ENCODE results near the gene ISG20.

Gene ISG20

DNA sequence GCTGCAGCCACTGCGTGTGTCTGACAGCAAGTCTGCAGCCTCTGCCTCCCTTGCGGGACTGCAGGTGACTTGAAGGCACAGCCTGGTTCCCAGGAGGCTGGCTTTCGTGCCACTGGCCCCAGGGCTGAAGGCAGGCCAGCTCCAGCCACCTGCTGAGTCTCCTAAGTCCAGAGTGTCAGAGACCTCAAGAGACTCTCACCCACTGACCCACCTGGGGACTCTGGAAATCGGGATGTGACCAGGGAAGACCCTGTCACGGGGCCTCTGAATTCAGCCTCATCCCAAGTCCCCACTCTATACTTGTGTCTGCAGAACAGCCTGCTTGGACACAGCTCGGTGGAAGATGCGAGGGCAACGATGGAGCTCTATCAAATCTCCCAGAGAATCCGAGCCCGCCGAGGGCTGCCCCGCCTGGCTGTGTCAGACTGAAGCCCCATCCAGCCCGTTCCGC, 16.3 kb downstream of the ISG20 start:
- Histone ChIP-seq H3K4me3 (no peak overlapping the region), H3K27ac (no peak overlapping the region)
- TF ChIP-seq, protein P1, sequence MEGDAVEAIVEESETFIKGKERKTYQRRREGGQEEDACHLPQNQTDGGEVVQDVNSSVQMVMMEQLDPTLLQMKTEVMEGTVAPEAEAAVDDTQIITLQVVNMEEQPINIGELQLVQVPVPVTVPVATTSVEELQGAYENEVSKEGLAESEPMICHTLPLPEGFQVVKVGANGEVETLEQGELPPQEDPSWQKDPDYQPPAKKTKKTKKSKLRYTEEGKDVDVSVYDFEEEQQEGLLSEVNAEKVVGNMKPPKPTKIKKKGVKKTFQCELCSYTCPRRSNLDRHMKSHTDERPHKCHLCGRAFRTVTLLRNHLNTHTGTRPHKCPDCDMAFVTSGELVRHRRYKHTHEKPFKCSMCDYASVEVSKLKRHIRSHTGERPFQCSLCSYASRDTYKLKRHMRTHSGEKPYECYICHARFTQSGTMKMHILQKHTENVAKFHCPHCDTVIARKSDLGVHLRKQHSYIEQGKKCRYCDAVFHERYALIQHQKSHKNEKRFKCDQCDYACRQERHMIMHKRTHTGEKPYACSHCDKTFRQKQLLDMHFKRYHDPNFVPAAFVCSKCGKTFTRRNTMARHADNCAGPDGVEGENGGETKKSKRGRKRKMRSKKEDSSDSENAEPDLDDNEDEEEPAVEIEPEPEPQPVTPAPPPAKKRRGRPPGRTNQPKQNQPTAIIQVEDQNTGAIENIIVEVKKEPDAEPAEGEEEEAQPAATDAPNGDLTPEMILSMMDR (IDR thresholded peaks at IDR 0.05): no peak
- peak; percentile 67 for DNase-seq (ENCODE audit: low spot score)

DNA sequence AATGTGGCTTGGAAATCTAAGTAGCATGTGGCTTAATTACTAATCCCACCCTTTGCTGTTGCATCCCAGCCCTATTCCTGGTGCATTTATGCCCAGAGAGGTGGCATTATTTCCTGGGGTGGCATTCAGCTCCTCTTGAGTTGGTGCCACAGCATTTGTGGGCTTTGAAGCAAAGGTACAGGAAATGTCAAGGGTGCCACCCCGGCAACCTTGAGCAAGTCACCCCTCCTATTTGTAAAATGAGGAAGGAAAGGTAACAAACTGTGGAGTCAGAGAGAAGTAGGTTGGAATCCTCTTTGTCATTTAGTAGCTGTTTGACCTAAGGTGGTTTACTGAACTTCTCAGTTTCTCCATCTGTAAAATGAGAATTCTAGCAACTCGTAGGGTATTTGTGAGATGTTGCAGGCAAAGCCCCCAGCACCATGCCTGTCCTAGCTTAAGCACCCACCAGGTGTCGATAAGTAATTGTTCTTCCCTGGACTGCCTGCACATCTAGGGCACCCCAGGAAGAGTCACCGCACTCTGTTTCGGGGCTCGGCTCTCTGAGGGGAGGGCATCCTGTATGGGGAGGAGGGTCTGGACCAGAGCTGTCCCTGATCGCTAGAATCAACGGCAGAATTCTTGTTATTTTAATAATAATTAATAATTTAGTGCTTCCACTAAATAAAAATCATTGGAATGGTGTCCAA, 17.1 kb downstream of the ISG20 start:
- DNase-seq (ENCODE audit: low spot score): peak; percentile 46
- Histone ChIP-seq H3K27ac (no peak overlapping the region), H3K4me3 (no peak overlapping the region)

DNA sequence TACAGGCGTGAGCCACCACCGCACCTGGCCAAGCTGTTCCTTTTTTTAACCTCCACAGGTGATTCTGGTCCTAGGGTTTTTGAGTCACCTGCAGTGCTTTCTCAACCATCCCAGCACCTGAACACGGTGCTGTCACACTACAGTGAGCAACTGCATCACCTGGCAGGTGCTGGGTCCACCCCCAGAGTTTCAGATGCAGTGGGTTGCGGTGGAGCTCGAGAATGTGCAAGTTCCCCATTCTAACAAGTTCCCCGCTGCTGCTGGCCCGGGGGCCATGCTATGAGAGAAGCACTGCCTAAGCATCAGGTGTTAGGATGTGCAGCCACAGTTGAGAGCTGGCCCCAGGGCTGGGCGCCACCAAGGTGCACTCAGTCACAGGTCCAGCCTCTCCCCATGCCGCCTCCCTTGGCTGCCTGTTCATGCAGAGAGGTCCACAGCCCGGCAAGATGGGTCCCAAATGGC, 18.0 kb downstream of the ISG20 start:
- no peak overlapping the region for H3K27ac ChIP-seq
- peak; percentile 68 for DNase-seq (ENCODE audit: low spot score)
- TF ChIP-seq, protein P1 (IDR thresholded peaks at IDR 0.05): no peak
- no peak overlapping the region for H3K4me3 ChIP-seq

More for the DNA sequence above, 17.1 kb downstream of the ISG20 start:
- TF ChIP-seq, protein P1 (IDR thresholded peaks at IDR 0.05): no peak

DNA sequence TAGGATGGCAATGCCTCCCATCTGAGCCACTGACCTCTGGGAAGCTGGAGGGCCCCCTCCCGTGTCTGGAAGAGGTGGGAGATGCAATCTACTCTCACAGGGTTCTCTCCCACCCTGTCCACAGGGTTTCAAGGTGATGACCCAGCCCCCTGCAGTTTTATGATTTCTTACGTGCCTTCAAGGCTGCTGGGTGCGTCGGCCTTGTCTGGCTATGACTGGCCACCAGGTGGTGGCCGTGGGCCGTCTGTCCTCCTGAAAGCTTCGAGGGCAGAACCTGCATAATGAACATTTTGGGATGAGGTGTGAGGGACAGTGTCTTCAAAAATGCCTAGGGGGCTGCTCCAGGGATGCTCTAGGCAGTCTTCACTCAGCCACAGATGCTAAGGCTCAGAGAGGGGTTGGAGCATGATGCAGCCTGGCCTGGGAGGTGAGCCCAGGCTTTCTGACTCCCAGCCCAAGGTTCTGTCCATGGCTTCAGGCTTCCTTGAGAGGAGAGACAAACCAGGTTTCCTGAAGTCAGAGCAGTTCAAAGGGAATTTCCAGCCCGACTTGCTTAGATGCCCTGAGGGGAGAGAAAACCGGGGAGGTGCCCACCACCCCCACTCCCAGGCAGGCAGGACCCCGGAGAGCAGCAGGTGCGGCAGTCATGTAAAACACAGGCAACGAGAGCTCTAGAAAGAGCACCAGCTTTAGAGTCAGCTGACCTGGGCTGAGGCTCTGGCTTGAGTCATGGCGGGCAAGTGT, 18.7 kb downstream of the ISG20 start:
- Histone ChIP-seq H3K4me3 (no peak overlapping the region), H3K27ac (no peak overlapping the region)
- TF ChIP-seq, protein P1 (IDR thresholded peaks at IDR 0.05): peak; percentile 83
- peak; percentile 76 for DNase-seq (ENCODE audit: low spot score)

DNA sequence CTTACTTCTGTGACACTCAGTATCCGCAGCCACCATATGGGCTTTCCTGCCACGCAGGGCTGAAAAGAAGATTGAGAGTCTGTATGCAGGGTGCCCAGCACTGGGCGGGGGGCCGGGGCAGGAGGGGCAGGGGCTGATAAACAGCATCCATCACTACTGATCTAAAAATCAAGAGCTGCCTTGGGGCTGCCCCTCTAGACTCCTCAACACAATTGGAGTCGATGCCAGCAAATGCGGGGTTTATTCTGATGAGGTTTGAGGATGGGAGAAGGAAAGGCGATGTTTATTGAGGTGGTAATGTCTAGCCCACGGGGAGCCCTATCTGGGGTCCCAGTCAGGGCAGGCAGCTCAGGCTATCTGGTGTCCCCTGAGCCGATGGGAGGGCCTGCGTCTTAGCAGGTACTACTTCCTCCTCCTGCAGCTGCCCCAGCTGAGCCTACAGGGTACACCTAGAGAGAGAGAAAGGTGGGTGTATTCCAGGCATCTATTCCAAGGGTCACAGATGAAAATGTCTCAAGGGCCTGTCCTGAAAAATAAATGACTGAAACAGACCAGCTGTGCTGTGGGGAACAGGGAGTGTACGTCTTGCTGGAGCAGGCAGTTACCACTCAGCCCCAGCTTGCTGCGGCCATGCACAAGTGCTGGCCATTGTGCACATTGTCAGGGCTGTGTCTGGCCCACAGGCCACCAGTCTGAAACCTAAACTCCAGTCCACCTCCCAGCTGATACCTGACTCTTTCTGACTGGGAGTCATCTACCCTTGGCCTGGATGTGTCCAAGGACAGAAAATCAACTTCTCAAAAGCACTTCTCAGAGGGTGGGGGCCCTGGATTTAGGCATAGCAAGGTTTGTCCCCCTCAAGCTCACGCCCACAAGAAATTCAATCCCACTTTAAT, 19.5 kb downstream of the ISG20 start:
- H3K27ac ChIP-seq: peak overlapping the region in 1 of 2 donors; percentile 40
- H3K4me3 ChIP-seq: no peak overlapping the region
- TF ChIP-seq, protein P1 (IDR thresholded peaks at IDR 0.05): no peak
- peak; percentile 46 for DNase-seq (ENCODE audit: low spot score)

DNA sequence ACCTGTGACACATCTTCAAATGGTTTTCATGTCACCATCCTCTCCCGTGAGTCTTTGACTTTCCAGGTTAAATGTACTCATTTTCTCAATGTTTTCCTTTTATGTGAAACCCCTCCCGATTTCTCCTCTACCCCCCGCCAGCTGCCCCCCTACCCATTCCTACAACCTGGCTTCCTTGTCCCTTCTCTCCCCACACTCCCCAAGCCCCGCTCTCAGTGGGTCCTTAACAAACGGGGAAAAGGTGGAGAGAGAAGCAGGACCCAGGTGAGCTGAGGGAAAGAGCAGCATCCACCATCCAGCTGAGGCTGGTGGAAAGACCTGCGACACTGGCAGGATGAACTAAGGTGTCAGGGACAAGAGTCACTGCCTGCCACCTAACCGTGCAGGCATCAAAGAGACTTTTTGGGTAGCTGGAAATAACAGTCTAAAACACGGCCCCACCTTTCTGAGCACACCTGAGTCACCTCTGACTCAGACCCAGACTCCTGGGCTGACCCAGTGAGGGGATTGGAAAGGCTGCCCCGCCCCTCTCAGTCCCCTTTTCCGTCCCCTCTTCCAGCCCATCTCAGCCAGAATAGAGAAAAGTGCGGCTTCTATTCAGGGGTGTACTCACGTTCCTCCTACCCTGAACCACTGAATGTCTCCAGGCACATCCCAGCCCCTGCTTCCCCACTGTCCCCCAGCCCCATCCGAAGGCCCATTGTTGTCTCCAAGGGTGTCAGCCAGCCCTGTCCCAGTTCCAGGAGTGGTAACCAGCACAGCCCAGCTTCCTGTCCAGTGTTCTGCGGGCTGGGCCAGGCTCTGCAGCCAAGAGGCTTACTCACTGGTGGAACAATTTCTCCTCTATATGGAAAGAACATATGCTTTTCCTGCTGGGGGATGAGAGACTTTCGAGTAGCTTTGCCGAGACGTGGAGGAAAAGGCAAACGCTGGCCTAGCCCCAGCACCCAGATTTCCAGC, 20.4 kb downstream of the ISG20 start:
- peak overlapping the region in 1 of 2 donors; percentile 34 for H3K27ac ChIP-seq
- DNase-seq (ENCODE audit: low spot score): peak; percentile 53

More for the DNA sequence above, 20.4 kb downstream of the ISG20 start:
- TF ChIP-seq, protein P1 (IDR thresholded peaks at IDR 0.05): no peak
- no peak overlapping the region for H3K4me3 ChIP-seq

Data from coronary artery (tissue), 2 donors.